ENCODE data around the gene RPL28.

RPL28 gene

DNA sequence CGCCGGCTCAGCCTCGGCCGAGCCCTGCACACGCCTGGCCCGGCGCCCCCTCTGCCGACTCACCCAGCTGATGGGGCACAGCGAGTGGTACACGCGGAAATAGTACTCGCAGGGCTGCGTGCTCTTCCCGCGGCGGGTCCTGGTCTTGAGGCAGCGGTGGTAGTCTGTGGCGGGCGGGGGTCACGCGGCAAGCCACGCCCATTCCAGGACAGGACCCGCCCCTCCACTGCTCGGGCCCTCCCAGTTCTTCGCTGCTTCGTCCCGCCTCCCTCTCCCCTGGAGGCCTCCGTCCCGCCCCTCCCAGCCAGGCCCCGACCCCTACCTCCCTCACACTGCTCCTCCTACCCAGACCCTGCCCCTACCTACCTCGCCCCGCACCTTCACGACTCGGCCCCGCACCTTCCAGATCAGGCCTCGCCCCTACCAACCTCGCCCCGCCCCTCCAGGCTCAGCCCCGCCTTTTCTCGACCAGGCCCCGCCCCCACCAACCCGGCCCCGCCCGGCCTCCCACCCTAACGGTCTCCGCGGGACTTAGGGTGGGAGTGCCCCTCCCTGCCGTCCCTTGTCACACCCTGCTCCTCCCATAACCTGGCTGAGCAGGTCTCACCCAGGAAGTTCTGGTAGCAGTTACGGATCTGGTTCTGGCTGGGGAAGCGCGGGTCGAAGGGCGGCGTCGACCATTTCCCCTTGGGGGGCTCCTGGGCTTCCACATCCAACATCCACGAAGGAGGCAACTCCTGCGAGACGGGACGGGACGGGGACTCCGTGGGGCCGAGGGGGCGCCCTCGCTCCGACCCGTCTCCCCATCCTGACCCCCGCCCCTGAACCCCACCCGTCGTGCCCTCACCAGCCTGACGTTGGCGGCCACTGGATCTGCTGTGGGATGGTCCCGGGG lies 31.7 kb upstream of the RPL28 start:
- peak; percentile 58 for DNase-seq

- no peak for DNase-seq
These were observed 31.0 kb upstream of the RPL28 start, which contains the start of gene COX6B2 for GRCh38 chr19:55354698-55355212. Gene COX6B2 (minus strand): TSS chr19:55354719. CDS start chr19:55354521, 198 bp downstream.

- no peak for DNase-seq
These were observed 30.4 kb upstream of the RPL28 start for GRCh38 chr19:55355213-55355821.

GRCh38 chr19:55358493-55358892 lies 27.2 kb upstream of the RPL28 start:
- DNase-seq = no peak

- DNase-seq = no peak
These were observed 26.5 kb upstream of the RPL28 start for GRCh38 chr19:55358943-55359908.

- DNase-seq = no peak
These were observed 24.8 kb upstream of the RPL28 start for GRCh38 chr19:55360902-55361301.

DNA sequence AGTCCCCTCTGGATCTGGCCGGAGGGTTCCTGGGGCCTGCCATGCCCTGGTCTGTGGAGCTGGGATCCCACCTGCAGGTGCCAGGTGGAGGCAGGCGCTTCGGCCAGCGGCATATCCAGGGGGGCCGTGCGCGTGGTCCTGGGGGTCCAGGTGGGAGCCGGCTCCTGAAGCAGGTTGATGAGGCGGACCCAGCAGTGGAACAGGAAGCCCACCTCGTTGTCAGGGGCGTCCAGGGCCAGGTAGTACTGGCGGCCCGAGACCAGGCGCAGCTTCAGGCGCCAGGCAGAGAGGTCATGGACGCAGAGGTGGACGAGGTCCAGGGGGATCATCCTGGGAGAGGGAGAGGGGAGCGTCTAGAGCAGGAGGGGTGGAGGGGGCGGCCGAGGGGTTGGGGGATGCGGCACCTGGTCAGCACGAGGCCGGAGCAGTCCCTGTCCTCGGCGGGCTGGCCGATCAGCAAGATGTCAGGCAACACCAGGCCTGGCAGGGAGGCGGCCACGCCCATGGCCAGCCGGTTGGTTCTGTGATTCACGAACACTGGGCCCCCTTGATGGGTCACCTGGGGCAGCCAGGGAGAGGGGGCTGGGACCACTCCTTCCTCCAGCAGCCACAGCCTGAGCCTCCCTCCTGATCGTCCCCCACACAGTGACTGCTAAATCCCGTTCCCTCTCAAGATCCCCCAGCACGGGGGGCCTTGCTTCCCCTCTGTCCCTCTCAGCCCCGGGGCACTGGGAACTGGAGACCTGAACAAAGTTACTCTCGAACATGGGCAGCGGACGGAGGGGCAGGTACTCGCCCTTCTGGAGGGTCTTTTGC lies 23.4 kb upstream of the RPL28 start:
- DNase-seq = no peak

DNA sequence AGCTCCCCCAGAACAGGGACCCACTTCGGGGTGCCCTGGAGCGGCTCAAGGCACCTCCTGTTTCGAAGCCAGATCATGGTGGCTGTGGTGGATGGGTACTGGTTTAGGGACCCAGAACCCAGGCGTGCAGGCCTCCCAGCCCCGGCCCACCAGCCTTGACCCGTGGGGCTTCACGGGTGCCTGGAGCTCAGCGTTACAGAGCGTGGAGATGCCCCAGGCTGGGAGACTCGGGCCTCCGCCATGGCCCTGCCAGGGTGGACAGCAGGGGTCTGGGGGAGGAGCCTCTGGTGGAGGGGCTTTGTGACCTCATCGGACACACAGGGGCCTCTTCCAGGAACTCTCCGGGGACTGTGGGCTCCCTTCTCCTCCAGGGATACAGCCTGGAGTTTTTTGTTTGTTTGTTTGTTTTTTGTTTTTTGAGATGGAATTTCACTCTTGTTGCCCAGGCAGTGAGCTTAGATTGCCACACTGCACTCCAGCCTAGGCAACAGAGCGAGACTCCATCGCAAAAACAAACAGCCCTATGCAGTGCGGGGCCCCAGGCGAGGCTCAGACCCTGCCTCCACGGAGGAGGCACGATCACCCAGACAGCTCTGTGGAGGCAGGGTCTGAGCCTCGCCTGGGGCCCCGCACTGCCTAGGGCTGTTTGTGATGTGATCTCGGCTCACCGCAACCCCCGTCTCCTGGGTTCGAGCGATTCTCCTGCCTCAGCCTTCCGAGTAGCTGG lies 22.6 kb upstream of the RPL28 start, which contains the start of gene GARIN5B:
GARIN5B (minus strand) TSS at position 271 of the 727 bp plus-strand sequence; CDS start at position 77, 194 bp downstream.
- DNase-seq = no peak

DNA sequence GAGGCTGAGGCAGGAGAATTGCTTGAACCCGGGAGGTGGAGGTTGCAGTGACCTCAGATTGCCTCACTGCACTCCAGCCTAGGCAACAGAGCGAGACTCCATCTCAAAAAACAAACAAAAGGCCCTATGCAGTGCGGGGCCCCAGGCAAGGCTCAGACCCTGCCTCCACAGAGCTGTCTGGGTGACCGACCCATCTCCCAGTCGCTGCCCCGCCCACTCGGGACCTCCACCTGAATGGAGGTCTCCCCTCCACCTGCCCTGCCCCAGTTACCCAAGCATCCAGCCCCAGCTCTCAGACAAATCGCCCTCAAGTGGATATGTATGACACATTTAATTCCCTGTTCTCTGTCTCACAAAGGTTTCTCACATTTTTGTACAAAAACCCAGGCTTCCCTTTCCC lies 20.5 kb upstream of the RPL28 start:
- DNase-seq = no peak

- no peak for DNase-seq
These were observed 19.8 kb upstream of the RPL28 start for GRCh38 chr19:55365964-55366363.

DNA sequence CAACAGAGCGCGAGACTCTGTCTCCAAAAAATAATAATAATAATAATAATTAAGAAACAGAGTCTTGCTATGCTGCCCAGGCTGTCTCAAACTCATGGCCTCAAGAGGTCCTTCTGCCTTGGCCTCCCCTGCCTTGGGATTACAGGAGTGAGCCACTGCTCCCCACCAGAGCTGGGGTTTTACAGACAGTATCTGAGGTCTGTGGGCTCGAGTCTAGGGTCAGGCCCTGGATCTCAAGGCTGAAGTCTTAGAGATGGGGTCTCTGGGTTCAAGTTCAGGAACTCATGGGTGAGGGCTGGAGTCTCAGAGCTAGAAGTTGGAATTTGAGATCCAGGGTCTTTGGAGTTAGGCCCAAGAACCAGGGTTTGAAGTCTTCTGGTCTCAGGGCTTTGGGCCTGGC lies 18.9 kb upstream of the RPL28 start:
- no peak for DNase-seq

GRCh38 chr19:55368106-55368505 lies 17.6 kb upstream of the RPL28 start:
- DNase-seq = no peak

- peak; percentile 10 for DNase-seq
These were observed 16.8 kb upstream of the RPL28 start for GRCh38 chr19:55368701-55369563.

GRCh38 chr19:55369653-55370304 lies 16.0 kb upstream of the RPL28 start:
- DNase-seq = peak; percentile 22

GRCh38 chr19:55370305-55370988 lies 15.3 kb upstream of the RPL28 start, which contains the start of gene IL11:
Gene IL11 (minus strand): TSS chr19:55370463. CDS start chr19:55370310, 153 bp downstream.
- DNase-seq = no peak

DNA sequence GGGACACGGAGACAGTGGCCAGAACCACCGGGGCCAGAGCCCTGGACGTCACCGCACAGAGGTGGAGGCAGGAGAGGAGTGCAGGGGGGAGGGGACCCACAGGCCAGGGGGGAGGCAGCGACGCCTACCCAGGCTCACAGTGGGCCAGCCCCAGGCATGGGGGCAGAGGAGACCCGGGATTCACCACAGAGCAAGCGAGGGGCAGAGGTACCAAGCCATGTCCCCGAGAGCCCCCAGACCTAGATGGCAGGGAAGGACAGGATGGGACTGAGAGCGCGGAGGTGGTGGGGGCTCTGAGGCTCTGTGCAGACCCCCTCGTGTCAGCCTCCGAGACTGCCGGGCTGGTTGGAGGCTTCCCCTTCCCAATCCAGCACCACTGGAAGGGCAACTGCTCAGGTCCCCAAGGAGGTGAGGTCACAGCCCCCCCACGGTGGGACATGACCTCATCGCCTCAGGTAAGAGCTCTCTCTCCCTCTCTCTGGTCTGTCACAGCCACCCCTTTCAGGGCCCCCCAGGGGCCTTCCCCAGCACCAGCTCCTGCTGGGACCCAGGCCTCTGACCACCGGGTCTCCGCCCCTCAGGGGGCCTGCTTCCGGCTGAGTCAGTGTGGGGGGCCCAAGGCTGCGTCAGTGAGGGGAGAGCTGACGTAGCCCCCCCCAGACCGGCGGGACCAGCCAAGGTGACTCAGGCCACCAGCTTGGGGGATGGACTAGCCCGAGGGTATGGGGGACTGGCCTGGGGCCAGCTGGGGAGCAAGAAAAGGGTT lies 13.2 kb upstream of the RPL28 start:
- DNase-seq = no peak

DNA sequence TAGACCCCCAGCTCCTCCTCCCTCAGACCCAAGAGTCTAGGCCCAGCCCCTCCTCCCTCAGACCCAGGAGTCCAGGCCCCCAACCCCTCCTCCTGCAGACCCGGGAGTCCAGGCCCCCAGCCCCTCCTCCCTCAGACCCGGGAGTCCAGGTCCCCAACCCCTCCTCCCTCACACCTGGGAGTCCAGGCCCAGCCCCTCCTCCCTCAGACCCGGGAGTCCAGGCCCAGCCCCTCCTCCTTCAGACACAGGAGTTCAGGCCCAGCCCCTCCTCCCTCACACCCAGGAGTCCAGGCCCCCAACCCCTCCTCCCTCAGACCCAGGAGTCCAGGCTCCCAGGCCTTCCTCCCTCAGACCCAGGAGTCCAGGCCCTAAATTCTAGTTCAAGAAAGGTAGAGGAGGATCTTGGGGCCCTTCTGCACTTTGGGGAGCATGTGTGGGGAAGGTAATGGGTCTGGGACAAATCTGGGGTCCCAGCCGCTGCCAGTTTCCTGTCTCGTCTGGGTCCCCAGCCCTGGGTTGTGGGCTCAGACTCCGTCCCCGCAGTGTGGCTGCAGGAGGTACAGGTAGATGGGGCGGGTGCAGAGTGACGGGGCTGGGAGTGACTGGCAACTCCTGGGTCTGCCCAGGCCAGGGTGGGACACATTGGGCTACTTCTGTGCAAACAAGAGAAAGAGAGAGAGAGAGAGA lies 12.3 kb upstream of the RPL28 start:
- no peak for DNase-seq

All from stimulated activated naive CD4-positive, alpha-beta T cell treated with Interleukin-2 at 50 U/mL for 16 hours (primary cell).